HUES64 (cell line): Measurements from ENCODE around the gene CKB. TPM values are rescaled to one million over a fixed set of nuclear protein-coding genes. Genes with fewer than 3 reads are reported as not detected.
A peak's percentile ranks its signal among the peaks of the same experiment; 100 is the strongest.

Experiments
- H3K27ac ChIP-seq: 2 replicates; pipeline ENCODE4 v1.7.0; 2013; ENCODE audit warnings: low read depth, low read length, inconsistent platforms
- H3K27me3 ChIP-seq: 2 replicates; pipeline ENCODE4 v1.6.1; 2013; ENCODE audit warnings: mild to moderate bottlenecking, low read length; ENCODE audit not compliant: insufficient read depth
- H3K36me3 ChIP-seq: 2 replicates; pipeline ENCODE4 v1.6.1; 2013; ENCODE audit warnings: mild to moderate bottlenecking, low read length; ENCODE audit not compliant: insufficient read depth
- H3K4me1 ChIP-seq: 2 replicates; pipeline ENCODE4 v1.6.1; 2013; ENCODE audit warnings: mild to moderate bottlenecking, low read length, moderate library complexity; ENCODE audit not compliant: insufficient read depth
- H3K4me3 ChIP-seq: 2 replicates; pipeline ENCODE4 v1.5.1; 2013; ENCODE audit warnings: mild to moderate bottlenecking, low read length, moderate library complexity
- H3K9ac ChIP-seq: 2 replicates; pipeline ENCODE4 v1.6.1; 2013; ENCODE audit warnings: mild to moderate bottlenecking, low read depth, low read length
- H3K9me3 ChIP-seq: 2 replicates; pipeline ENCODE4 v1.6.1; 2013; ENCODE audit warnings: low read depth, low read length; ENCODE audit not compliant: insufficient read depth
- WGBS: fragments of 150-250, 120-280 bp; methylation state at CpG from one replicate; pipeline ENCODE4 v1.1.7; 2013; ENCODE audit warnings: missing lambda C conversion rate; 5-methylcytosine and 5-hydroxymethylcytosine counted together
- polyA plus RNA-seq, 2 experiments: library from polyadenylated mRNA; stranded (reverse); fragments of 50-300 nt; gene quantifications; one replicate each; pipeline ENCODE4 v1.2.3, GENCODE V29; 2013

The CKB gene
- 324 TPM for polyA plus RNA-seq (2013, experiment 1 of 2)
- 386 TPM for polyA plus RNA-seq (2013, experiment 2 of 2)

DNA sequence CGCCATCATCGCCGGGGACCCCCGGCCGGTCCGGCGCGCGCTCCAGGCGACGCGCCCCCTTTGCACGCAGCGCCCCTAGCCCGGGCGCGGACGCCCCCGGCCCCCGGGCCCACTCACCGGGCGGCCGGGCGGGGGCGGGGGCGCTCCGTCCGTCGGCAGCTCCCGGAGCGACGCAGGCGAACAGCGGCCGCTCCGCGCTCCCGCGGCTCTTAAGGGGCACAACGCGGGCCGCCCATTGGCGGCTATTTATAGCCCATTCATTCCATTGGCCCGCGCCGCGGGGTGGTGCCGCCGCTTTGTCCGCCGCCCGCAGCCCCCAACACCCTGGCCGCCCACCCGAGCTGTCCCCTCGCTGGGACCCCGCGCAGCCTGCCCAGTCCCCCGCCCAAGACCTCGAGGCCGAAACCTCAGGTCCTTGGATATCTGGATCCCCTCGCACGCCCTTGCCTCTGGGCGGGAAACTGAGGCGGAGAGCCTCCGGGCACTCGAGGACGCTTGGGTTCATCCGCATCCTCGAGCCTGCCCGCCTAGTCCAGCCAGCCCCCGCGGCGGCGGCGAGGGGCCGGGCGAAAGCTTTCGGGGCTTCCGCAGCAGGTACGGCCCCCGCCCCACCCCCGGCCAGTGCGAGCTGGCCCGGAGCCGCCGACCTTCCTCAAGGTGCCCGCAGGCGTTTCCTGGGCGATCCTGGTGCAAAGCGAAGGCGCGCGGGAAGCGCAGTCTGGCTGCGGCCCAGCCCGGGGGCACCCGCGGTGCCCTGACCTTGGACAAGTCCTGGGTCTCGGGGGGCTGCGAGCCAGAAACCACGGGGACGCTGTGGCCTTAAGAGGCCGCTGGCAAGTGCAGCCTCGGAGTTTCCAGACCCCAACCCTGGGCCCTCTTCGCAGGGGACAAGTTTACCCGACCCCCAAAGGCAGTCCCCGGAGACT, at the start of gene CKB:
Gene CKB, minus strand, starts transcription at position 182 of the 926 bp plus-strand sequence. CDS start 337 bp downstream, outside the sequence.
- H3K27ac ChIP-seq: peak within 1 kb of the TSS; percentile 55; the same call in 1 of the 2 replicates
- peak within 1 kb of the TSS; percentile 70 for H3K4me3 ChIP-seq
- peak within 1 kb of the TSS; percentile 69 for H3K9ac ChIP-seq
- H3K9me3 ChIP-seq: no peaks in the 10 kb centered on the region
- under 1% methylated on average over 107 of the region's 107 CpGs for WGBS
- peaks cover 5% of the 10 kb centered on the region for H3K4me1 ChIP-seq
- peaks cover 16% of the 10 kb centered on the region for H3K36me3 ChIP-seq
- peaks cover 21% of the 10 kb centered on the region for H3K27me3 ChIP-seq

DNA sequence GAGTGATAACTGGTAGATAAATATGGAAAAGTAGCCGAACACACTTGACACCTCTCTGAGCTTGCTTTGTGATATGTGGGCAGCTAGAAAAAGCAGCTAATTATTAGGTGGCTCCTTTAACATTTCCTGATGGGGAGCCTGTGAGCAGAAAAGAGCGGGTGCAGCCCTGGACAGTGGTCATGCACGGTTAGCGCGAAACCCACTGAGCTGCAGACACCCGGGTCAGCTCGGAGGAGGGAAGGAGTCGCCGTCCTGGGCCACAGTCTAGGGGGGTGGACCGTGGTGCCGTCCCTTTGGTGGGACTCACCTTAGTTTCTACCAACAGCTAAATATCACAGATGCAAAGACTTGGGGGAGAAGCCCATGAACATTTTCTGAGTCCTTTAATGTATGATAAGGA, 46.8 kb upstream of the CKB start:
- Histone ChIP-seq H3K9ac (peak overlapping the region; percentile 29), H3K9me3 (no peaks in the 10 kb centered on the region), H3K36me3 (peaks cover 11% of the 10 kb centered on the region; the same call in 1 of the 2 replicates), H3K4me3 (no peak overlapping the region), H3K27ac (no peak overlapping the region), H3K27me3 (no peaks in the 10 kb centered on the region), H3K4me1 (peaks cover 8% of the 10 kb centered on the region; the same call in 1 of the 2 replicates)
- WGBS: 78% methylated on average over 11 of the region's 11 CpGs

DNA sequence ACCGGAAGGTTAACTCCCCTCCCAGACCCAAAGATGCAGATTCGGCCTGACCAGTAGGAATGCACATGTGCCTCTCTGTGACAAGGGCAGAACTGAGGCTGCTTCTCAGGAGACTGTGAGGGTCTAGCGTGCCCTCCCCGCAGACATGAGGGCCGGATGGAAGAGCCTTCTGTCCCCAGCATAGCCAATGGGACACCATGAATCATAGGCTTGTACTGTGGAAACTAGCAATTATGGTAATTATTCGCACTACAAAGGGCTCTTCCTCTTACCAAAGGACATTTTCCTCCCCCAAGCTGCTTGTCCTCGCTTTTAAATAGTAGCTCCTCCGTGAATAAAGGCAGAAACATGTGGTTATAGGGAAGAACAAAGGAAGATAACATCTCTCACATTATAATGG, 46.3 kb upstream of the CKB start:
- Histone ChIP-seq H3K4me1 (peaks cover 8% of the 10 kb centered on the region; the same call in 1 of the 2 replicates), H3K27ac (no peak overlapping the region), H3K27me3 (no peaks in the 10 kb centered on the region), H3K9ac (peak overlapping the region; percentile 29), H3K4me3 (no peak overlapping the region), H3K36me3 (peaks cover 6% of the 10 kb centered on the region; the same call in 1 of the 2 replicates), H3K9me3 (no peaks in the 10 kb centered on the region)
- WGBS: 44% methylated on average over 7 of the region's 8 CpGs

DNA sequence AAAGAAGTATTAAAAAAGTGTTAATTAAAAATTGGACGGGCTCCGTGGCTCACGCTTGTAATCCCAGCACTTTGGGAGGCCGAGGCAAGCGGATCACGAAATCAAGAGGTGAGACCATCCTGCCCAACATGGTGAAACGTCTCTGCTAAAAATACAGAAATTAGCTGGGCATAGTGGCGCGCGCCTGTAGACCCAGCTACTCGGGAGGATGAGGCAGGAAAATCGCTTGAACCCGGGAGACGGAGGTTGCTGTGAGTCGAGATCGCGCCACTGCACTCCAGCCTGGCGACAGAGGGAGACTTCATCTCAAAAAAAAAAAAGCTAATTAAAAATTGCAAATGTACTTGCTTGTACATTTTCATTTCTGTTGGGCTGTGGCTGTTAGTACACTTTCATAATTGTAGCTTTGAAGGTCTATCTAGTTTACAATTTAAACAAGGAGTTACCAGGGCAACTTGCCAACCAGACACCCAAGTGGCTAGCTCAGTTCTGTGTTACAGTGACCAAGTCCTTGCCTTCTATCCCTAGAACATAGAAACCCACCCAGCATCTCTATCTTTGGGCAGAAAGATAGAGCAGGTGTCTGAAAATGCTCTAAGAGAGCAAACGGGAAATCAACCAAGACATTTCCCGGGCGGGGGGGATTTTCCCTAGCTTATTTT, 41.3 kb upstream of the CKB start:
- Histone ChIP-seq H3K4me1 (peaks cover 6% of the 10 kb centered on the region; the same call in 1 of the 2 replicates), H3K27ac (no peak overlapping the region), H3K9me3 (no peaks in the 10 kb centered on the region), H3K36me3 (peaks cover 18% of the 10 kb centered on the region), H3K27me3 (no peaks in the 10 kb centered on the region), H3K9ac (peak overlapping the region; percentile 98), H3K4me3 (peak overlapping the region; percentile 99)
- 78% methylated on average over 21 of the region's 21 CpGs for WGBS

DNA sequence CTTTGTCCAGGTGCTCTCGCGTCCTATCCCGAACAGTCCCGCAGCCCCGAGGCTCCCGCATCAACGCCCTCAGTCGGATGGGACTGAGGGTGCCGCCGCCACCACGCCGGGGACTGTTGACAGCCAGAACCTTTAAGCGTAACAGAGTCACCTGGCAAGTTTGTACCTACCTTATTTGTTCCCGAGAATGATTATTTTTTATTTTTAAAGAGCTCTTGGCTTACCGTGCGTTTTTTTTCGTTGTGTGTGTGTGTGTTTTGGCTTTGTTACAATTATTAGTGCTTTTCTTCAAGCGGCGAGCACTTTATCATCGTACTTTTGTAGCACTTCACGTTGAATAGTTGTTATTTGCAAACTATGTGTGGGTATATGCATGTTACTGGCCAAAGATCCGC, 40.6 kb upstream of the CKB start:
- 2% methylated on average over 22 of the region's 22 CpGs for WGBS
- H3K4me1 ChIP-seq: peaks cover 5% of the 10 kb centered on the region; the same call in 1 of the 2 replicates
- H3K27ac ChIP-seq: peak overlapping the region; percentile 97

DNA sequence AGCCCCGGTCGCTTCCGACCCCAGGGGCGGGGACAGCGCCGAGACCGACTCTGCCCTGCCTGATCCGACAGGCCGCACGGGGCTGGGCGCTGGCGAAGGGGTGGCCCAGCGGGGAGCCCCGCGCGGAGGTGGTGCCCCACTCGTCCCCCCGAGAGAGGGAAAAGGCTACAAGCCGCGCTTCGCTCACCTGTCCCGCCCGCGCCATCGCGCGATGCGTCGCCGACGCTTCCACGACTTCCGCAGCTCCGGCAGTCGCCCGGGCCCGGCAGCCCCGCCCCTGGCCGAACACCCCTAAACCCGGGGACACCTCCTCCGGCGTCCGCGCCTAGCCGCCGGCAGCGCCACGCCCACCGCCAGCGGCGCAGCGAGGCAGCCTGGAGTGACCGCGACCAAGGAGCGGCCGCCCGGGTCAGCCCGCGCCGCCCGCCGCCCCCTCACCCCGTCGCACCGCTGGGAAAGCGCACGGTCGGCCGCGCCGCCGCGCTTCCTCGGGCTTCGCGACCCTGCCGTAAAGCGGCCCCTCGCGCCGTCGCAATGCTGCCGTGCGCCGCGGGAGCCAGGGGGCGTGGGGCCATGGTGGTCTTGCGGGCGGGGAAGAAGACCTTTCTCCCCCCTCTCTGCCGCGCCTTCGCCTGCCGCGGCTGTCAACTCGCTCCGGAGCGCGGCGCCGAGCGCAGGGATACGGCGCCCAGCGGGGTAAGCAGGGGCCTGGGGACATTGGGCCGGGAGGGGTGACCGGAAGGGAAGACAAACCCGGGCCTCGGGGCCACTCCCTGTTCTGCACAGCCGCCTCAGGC, 40.0 kb upstream of the CKB start, which contains the start of the genes BAG5 and COA8:
Gene BAG5, minus strand, starts transcription at position 229 of the 797 bp plus-strand sequence. CDS start 1,493 bp downstream, outside the sequence.
Gene COA8, plus strand, starts transcription at position 532 of the 797 bp plus-strand sequence. Its CDS starts 42 bp downstream, at position 574.
- no peaks in the 10 kb centered on the region for H3K27me3 ChIP-seq
- under 1% methylated on average over 109 of the region's 109 CpGs for WGBS
- H3K36me3 ChIP-seq: peaks cover 29% of the 10 kb centered on the region
- H3K4me1 ChIP-seq: peaks cover 5% of the 10 kb centered on the region; the same call in 1 of the 2 replicates
- peak within 1 kb of the TSS; percentile 97 for H3K27ac ChIP-seq
- H3K4me3 ChIP-seq: peak within 1 kb of the TSS; percentile 99
- no peaks in the 10 kb centered on the region for H3K9me3 ChIP-seq
- peak within 1 kb of the TSS; percentile 98 for H3K9ac ChIP-seq

More for the DNA sequence above, 40.6 kb upstream of the CKB start:
- H3K36me3 ChIP-seq: peaks cover 25% of the 10 kb centered on the region
- peak overlapping the region; percentile 99 for H3K4me3 ChIP-seq
- H3K9ac ChIP-seq: peak overlapping the region; percentile 98
- no peaks in the 10 kb centered on the region for H3K9me3 ChIP-seq
- no peaks in the 10 kb centered on the region for H3K27me3 ChIP-seq

DNA sequence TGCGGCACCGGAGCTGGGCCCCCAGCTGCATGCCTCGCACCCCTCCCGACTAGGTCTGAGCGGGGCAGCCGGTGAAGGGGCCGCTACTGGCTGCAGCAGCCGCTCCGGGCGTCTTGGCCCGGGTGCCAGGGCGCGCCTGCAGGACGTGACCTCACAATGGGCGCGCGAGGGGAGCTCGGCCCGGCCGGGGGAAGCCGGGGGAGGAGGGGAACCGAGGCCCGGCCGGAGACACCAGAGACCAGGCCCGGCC, 39.5 kb upstream of the CKB start:
- WGBS: under 1% methylated on average over 25 of the region's 25 CpGs
- Histone ChIP-seq H3K27ac (peak overlapping the region; percentile 97), H3K4me3 (peak overlapping the region; percentile 99), H3K9me3 (no peaks in the 10 kb centered on the region), H3K9ac (peak overlapping the region; percentile 98), H3K27me3 (no peaks in the 10 kb centered on the region), H3K4me1 (peaks cover 5% of the 10 kb centered on the region; the same call in 1 of the 2 replicates), H3K36me3 (peaks cover 29% of the 10 kb centered on the region)

DNA sequence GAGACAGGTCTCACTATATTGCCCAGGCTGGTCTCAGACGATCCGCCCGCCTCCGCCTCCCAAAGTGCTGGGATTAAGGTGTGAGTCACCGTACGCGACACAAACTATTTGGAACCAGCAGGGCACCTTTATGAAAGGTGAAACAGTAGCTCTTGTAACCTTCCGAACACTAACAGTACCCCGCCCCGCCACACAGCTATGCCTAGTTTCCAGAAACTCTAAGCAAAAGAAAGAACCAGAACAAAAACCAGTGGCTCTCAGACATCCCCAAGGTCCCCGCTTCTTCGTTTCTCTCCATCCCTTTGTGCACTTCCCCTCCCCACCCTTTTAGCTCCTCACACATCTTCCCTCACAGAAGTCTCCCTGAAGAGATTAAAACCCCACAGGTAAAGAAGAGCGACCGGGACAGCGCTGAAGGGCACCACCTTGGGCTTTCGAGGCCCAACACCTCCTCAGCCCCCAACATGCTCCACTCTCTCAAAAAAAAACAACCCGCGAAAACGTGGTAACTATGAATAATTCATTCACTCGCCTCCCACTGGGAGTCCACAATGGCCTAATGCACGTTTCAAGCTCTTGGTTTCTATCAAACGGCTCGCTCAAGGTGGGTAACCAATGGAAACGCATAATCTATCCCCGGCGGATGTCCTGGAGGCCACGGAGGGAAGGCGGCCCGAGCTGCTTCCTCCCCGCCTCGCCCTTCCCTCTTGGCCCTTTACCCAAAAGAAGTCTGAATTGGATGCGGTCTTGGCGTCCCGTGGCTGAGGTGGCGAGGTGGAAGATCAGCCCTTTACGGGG, 39.0 kb upstream of the CKB start:
- Histone ChIP-seq H3K9me3 (no peaks in the 10 kb centered on the region), H3K4me3 (peak overlapping the region; percentile 99), H3K4me1 (peaks cover 5% of the 10 kb centered on the region; the same call in 1 of the 2 replicates), H3K36me3 (peaks cover 29% of the 10 kb centered on the region), H3K9ac (peak overlapping the region; percentile 98), H3K27ac (peak overlapping the region; percentile 97), H3K27me3 (no peaks in the 10 kb centered on the region)
- 4% methylated on average over 36 of the region's 36 CpGs for WGBS

DNA sequence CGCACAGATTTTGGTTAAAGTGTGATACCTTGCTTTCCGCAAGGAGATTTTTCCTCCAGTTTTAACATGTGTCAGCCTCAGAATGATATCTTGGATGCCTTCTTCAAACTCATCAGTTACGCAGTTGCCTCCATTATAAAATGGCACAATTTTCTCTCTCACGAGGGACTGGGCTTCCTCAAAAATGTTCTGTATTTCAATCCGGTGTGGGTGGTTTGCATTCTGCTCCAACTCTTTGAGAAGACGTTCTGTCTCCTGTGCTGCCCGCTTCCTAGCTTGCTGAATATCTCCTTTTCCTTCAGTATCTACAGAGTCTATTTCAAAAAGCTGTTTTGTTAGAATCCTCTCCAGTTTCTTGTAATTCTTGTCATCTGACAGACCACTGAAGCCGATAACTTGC, 38.1 kb upstream of the CKB start:
- peak overlapping the region; percentile 98; the same call in 1 of the 2 replicates for H3K9ac ChIP-seq
- peaks cover 5% of the 10 kb centered on the region; the same call in 1 of the 2 replicates for H3K4me1 ChIP-seq
- H3K27me3 ChIP-seq: no peaks in the 10 kb centered on the region
- peaks cover 29% of the 10 kb centered on the region for H3K36me3 ChIP-seq
- peak overlapping the region; percentile 99 for H3K4me3 ChIP-seq
- H3K9me3 ChIP-seq: no peaks in the 10 kb centered on the region
- no peak overlapping the region for H3K27ac ChIP-seq
- 91% methylated on average over 8 of the region's 8 CpGs for WGBS

DNA sequence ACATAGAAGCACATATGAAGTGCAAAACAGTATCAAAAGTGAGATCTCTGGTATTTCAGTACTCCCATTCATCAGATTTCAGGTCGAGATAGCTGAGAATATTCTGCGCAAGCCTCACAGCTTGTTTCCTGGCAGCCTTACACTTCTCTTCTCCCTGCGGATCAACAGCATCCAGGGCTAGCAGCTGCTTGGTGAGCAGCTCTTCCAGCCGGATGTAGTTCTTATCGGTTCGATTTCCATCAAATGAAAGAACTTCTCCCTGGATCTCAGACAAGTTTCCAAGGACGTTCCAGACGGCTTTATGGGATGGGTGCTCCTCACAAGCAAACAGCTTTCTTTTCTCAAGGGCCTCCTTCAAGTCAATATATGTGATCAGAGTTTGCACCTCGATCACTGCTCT, 37.1 kb upstream of the CKB start:
- no peak overlapping the region for H3K27ac ChIP-seq
- WGBS: 94% methylated on average over 9 of the region's 9 CpGs

More for the DNA sequence above, 37.1 kb upstream of the CKB start:
- H3K4me3 ChIP-seq: no peak overlapping the region
- no peak overlapping the region for H3K9ac ChIP-seq
- H3K36me3 ChIP-seq: peaks cover 29% of the 10 kb centered on the region
- H3K9me3 ChIP-seq: no peaks in the 10 kb centered on the region
- no peaks in the 10 kb centered on the region for H3K27me3 ChIP-seq
- H3K4me1 ChIP-seq: peaks cover 5% of the 10 kb centered on the region; the same call in 1 of the 2 replicates
